RPMI7951 (cell line): ENCODE results near the gene LACTB. TPM values are rescaled to one million over a fixed set of nuclear protein-coding genes. Genes with fewer than 3 reads are reported as not detected.
"Not testable (repeated sequence)": the region's sequence is repeated elsewhere in the genome, so short reads cannot be mapped to it uniquely, and the experiment has no call there.

Experiments
- DNase-seq: peaks from one replicate; pipeline ENCODE4 v3.0.0-alpha.2; 2012; ENCODE audit warnings: low read depth
- total RNA-seq: library from RNA; depleted of rRNA; stranded (reverse); fragments of >200 nt; shearing (Covaris generic); gene quantifications from 2 replicates; pipeline ENCODE4 v1.2.3, GENCODE V29; 2014

LACTB gene
- total RNA-seq, 1 experiment from 2014 or later = 19.6 TPM

DNA sequence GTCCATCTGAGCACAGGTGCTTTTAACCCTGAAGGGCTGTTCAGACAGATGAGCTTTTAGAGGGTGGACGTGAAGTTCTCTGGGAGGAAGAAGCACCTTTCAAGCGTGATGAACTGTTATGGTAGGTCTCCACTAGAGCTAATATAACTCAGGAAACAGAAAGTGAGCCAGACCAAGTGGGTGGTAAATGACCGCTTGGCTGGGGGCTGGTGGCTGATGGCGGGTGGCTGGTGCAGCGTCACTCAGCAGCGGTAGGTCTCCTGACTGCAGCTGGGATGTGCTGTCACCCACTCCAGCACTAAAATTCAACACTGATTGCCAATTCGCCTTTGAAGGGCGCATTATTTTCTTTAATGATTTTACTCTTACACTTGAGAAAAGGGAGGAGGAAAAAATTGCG, 31.2 kb upstream of the LACTB start:
- no peak for DNase-seq

DNA sequence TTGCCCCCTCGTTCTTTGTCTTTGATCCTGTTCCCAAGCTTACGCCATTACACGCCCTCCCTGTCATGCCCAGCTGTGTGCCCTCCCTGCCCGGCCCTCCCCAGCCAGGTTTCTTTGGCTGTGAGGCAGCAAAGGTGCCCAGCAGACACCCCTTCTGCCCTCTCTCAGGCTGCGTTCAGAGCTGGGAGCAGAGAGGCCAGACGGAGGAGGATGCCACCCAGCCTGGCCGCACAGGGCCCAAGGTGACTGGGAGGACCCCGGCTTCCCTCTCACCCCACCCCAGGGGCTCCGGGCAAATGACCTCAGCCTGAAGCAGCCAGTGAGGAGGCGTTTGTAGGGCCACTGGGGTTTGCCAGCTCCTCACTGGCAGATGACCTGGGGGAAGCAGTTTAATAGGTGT, 30.8 kb upstream of the LACTB start:
- no peak for DNase-seq

GRCh38 chr15:63091679-63092446, 29.8 kb upstream of the LACTB start:
- DNase-seq = no peak

- DNase-seq = peak; percentile 72
These were observed 28.0 kb upstream of the LACTB start for GRCh38 chr15:63093486-63094205.

GRCh38 chr15:63094495-63094931, 27.1 kb upstream of the LACTB start:
- DNase-seq = peak; percentile 43

GRCh38 chr15:63096178-63096577, 25.5 kb upstream of the LACTB start:
- no peak for DNase-seq

DNA sequence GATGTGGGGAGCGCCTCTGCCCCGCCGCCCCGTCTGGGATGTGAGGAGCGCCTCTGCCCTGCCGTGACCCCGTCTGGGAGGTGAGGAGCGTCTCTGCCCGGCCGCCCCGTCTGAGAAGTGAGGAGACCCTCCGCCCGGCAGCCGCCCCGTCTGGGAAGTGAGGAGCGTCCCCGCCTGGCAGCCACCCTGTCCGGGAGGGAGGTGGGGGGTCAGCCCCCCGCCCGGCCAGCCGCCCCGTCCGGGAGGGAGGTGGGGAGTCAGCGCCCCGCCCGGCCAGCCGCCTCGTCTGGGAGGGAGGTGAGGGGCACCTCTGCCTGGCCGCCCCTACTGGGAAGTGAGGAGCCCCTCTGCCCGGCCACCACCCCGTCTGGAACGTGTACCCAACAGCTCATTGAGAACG, 22.8 kb upstream of the LACTB start:
- not testable (repeated sequence) for DNase-seq

GRCh38 chr15:63099581-63099980, 22.1 kb upstream of the LACTB start:
- DNase-seq = not testable (repeated sequence)

GRCh38 chr15:63103416-63103815, 18.2 kb upstream of the LACTB start:
- DNase-seq = no peak

DNA sequence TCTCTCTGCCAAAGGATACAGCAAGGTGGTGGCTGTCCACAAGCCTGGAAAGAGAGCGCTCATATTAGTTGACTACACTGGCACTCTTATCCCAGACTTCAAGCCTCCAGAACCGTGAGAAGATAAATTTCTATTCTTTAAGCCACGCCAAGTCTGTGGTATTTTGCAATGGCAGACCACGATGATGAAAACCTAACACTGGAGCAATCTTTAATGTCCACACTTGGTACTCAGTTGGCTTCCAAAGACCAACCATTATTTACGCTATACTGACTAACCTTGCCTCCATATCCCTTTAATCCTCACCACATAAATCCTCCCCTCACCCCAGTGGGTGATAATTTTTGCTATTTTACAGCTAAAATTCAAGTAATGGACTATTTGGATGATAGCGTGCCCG, 16.9 kb upstream of the LACTB start:
- peak; percentile 61 for DNase-seq

- not testable (repeated sequence) for DNase-seq
These were observed 16.3 kb upstream of the LACTB start for GRCh38 chr15:63105354-63105753.

DNA sequence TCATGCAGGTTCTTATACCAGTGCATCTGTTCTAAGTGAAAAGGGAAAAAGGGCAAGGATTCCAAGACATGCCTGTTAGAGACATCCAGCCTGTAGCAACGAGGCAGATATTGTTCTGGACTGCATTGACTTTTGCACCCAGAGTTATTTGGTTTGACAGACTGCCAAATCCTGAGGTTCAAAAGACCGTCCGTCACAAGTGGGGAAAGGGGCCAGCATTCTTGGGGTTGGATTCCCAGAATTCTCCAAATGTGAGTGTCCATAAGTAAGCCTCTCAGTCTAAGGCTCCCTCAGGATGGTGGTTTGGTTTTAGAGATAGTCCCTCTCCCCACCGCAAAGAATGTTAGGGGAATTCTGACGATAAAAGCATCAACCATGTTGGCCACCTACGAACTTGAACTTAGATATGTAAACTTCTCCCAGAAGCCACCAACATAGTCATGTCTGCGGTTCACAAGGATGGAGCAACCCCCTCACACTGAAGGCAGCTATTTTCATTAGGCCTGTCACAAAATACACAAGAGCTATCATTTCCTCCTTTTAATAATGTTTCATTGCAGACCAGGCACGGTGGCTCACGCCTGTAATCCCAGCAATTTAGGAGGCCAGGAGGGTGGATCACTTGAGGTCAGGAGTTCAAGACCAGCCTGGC, 13.6 kb upstream of the LACTB start:
- peak; percentile 100 for DNase-seq

- no peak for DNase-seq
These were observed 12.2 kb upstream of the LACTB start for GRCh38 chr15:63109498-63109897.

DNA sequence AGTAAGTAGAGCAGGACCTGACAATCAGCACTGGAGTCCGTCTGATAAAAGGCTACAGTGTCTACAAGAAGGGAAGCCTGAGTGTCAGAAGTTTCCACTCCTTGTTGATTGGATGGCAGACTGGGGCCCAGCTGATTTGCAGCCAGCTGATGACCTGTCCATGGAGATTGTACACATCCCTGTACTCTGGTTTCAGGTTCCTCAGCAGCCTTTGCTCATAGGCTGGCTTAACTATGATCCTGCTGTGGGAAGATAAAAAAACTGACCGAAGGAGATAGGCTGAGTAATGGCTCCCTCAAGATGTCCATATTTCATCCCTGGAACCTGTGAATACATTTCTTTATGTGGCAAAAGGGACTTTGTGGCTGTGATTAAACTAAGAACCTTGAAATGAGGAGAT, 11.7 kb upstream of the LACTB start:
- DNase-seq = no peak

- peak; percentile 68 for DNase-seq
These were observed 11.1 kb upstream of the LACTB start for GRCh38 chr15:63110428-63111026.

GRCh38 chr15:63111481-63111880, 10.2 kb upstream of the LACTB start:
- DNase-seq = no peak

- no peak for DNase-seq
These were observed 8.8 kb upstream of the LACTB start for GRCh38 chr15:63112871-63113270.

GRCh38 chr15:63114465-63114864, 7.2 kb upstream of the LACTB start:
- DNase-seq = no peak

DNA sequence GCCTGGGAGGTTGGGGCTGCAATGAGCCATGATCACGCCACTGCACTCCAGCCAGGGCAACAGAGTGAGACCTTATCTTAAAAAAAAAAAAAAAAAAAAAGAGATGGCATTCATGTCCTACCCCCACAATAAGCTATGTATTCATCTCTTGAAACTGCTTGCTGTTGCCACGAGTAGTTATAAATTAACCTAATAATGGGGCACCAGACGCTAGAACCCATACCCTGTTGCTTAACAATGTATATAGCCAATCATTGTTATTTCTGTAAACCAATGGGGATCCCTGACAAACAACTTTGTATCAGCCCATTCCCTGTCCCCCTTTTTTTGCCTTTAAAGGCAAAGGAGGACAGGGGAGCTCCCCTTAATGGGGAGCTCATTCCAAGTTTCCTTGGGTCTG, 2.8 kb upstream of the LACTB start:
- no peak for DNase-seq

GRCh38 chr15:63122002-63122875, 578 bp downstream of the LACTB start:
- peak; percentile 81 for DNase-seq

DNA sequence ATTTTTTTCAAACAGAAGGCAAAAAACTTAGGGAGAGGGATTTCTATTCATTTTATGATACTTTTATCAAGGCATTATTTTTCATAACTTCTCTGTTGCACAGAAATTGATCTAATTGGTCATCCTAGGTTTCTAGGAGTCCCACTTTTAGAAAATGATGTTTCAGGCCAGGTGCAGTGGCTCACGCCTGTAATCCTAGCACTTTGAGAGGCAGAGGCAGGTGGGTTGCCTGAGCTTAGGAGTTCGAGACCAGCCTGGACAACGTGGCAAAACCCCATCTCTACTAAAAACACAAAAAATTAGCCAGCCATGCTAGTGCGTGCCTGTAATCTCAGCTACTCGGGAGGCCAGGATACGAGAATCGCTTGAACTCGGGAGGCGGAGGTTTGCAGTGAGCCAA, 2.8 kb downstream of the LACTB start:
- DNase-seq = no peak
